IMR-90 (cell line): ENCODE results near the gene MMP3. TPM values are rescaled to one million over a fixed set of nuclear protein-coding genes. Genes with fewer than 3 reads are reported as not detected.

Experiments used
- polyA plus RNA-seq, 3 experiments: library from polyadenylated mRNA; depleted of rRNA; stranded (reverse); fragments of >200 nt; gene quantifications; 2 replicates each; pipeline ENCODE4 v1.2.3, GENCODE V29; 2012; ENCODE audit warnings: low replicate concordance in 1 of 3
- total RNA-seq: library from RNA; depleted of rRNA; stranded (reverse); fragments of >200 nt; gene quantifications from 2 replicates; pipeline ENCODE4 v1.2.3, GENCODE V29; 2012; rRNA removed

The MMP3 gene
- total and polyA plus RNA-seq, 2 of the 4 experiments (the other 2 are of a cell fraction), result under 0.01 to 0.39 TPM

Other genes starting within 250 kb of the MMP3 start
- not detected in 2 replicates for gene MMP20, start 218.3 kb downstream of the MMP3 start, total RNA-seq
- gene MMP20, start 218.3 kb downstream of the MMP3 start, polyA plus RNA-seq (2012; rRNA removed), result not detected in 2 replicates
- not detected in 2 replicates for gene MMP27, start 137.8 kb downstream of the MMP3 start, total RNA-seq
- gene MMP27, start 137.8 kb downstream of the MMP3 start, polyA plus RNA-seq (2012; rRNA removed), result not detected in 2 replicates
- gene MMP8, start 118.7 kb downstream of the MMP3 start, total RNA-seq, result under 0.01 and 0.18 TPM in 2 replicates
- 0.05 and 0.11 TPM in 2 replicates for gene MMP8, start 118.7 kb downstream of the MMP3 start, polyA plus RNA-seq (2012; rRNA removed)
- not detected in 2 replicates for gene MMP10, start 63.0 kb downstream of the MMP3 start, total RNA-seq
- not detected in 2 replicates for gene MMP10, start 63.0 kb downstream of the MMP3 start, polyA plus RNA-seq (2012; rRNA removed)
- 245 and 246 TPM in 2 replicates for gene MMP1, start 45.4 kb downstream of the MMP3 start, total RNA-seq
- 155 and 166 TPM in 2 replicates for gene MMP1, start 45.4 kb downstream of the MMP3 start, polyA plus RNA-seq (2012; rRNA removed)
- gene MMP12, start 31.4 kb upstream of the MMP3 start, total RNA-seq, result not detected in 2 replicates
- not detected in 2 replicates for gene MMP12, start 31.4 kb upstream of the MMP3 start, polyA plus RNA-seq (2012; rRNA removed)
- gene MMP13, start 112.1 kb upstream of the MMP3 start, total RNA-seq, result not detected in 2 replicates
- not detected in 2 replicates for gene MMP13, start 112.1 kb upstream of the MMP3 start, polyA plus RNA-seq (2012; rRNA removed)
- 58.3 and 69.4 TPM in 2 replicates for gene DCUN1D5, start 248.6 kb upstream of the MMP3 start, total RNA-seq
- 46.8 and 47.8 TPM in 2 replicates for gene DCUN1D5, start 248.6 kb upstream of the MMP3 start, polyA plus RNA-seq (2012; rRNA removed)